ENCODE measurements around the gene DGCR2. TPM values are rescaled to one million over a fixed set of nuclear protein-coding genes. Genes with fewer than 3 reads are reported as not detected.

DGCR2 gene
- total and polyA plus RNA-seq, 2 of the 8 experiments (the other 6 are each of a cell fraction or from before 2014, with no cell fraction given): 42.3 to 62.2 TPM

DNA sequence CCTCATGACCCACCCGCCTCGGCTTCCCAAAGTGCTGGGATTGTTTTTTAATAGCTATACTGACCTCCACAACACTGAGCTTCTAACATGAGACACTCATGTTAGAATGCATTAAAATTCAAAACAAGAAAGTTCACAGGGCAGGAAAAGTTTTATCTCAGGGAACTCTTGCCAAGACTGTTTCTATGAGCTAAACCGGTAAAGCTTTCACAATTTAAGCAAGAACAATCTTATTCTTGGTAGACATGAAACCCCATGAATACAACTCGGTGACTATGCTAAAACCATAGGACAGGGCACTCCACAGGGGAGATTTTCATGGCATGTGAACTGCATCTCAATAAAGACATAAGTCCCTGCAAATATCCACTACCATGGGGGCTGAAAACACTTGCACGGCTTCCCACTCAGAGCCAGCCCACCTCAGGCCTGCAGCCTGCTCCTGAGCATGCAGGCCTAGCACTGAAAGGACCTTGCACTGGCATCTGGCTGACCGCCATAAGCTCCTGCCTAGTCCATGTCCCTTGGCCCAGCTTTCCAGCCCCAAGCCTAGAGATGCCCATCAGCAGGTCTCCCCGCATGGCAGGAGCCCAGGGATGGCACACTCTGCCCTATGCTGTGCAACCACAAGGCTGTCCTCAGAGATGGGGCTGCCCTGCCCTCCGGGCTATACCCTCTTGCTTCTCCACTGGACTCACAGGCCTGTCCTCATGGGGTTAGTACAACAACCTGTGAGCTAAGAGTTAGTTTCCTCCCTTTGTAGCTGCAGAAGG, 58.4 kb downstream of the DGCR2 start:
- Histone ChIP-seq H4K20me1 (replicated peaks in 1 of 2; ENCODE audit: control insufficient read depth in 1 of 2, insufficient read depth in 2 of 2, low read length in 2 of 2) (peaks cover 4 to 12% of the 10 kb centered on the region in 2 experiments), H3K27me3 (replicated peaks in 1 of 4; ENCODE audit: control insufficient read depth in 3 of 4, extremely low read depth in 1 of 4, insufficient read depth in 3 of 4, low read length in 3 of 4) (no peaks in the 10 kb centered on the region), H3K4ac (replicated peaks; ENCODE audit: insufficient read length, low read depth, low read length) (no peak overlapping the region), H3K14ac (ENCODE audit: insufficient read length) (no peak overlapping the region), H2BK5ac (ENCODE audit: low read depth, low read length) (no peak overlapping the region), H3K79me1 (ENCODE audit: low read depth, low read length) (peaks cover 7% of the 10 kb centered on the region), H3K36me3 (ENCODE audit: control insufficient read depth in 2 of 4, insufficient read depth in 4 of 4, low read length in 3 of 4) (peaks cover 4 to 41% (median 25%) of the 10 kb centered on the region in 4 experiments; a peak in 7 of 8 replicates), H2BK12ac (ENCODE audit: low read depth, low read length) (no peak overlapping the region), H3K4me1 (replicated peaks in 1 of 4; ENCODE audit: control insufficient read depth in 3 of 4, insufficient read depth in 4 of 4, low read length in 3 of 4) (no peaks in the 10 kb centered on the region), H2AFZ (ENCODE audit: low read length) (no peak overlapping the region), H3K9me3 (ENCODE audit: insufficient read depth in 2 of 2, low read depth in 1 of 2, low read length in 1 of 2) (no peaks in the 10 kb centered on the region), H3K23me2 (ENCODE audit: low read depth, low read length) (no peaks in the 10 kb centered on the region), H4K5ac (ENCODE audit: insufficient read length, low read depth, low read length) (no peak overlapping the region), H4K91ac (replicated peaks; ENCODE audit: insufficient read length, low read length) (no peak overlapping the region), H3K23ac (ENCODE audit: insufficient read length) (no peak overlapping the region), H2BK120ac (replicated peaks; ENCODE audit: low read depth, low read length) (no peak overlapping the region), H2BK20ac (ENCODE audit: low read length) (no peak overlapping the region), H3K79me2 (ENCODE audit: control insufficient read depth in 1 of 2, insufficient read depth in 2 of 2, low read length in 2 of 2) (no peaks in the 10 kb centered on the region), H3K27ac (ENCODE audit: low read depth, low read length) (no peak overlapping the region), H4K8ac (ENCODE audit: extremely low read depth, insufficient read depth, low read length) (no peak overlapping the region), H3K18ac (ENCODE audit: extremely low read depth, low read length) (no peak overlapping the region), H3K56ac (replicated peaks; ENCODE audit: insufficient read length, low read depth, low read length) (no peak overlapping the region), H2BK15ac (ENCODE audit: low read length) (no peak overlapping the region), H3K4me2 (ENCODE audit: insufficient read depth in 1 of 2, low read depth in 2 of 2, low read length in 2 of 2) (no peak overlapping the region), H3K4me3 (ENCODE audit: extremely low read depth in 1 of 4, insufficient read depth in 2 of 4, low read depth in 3 of 4, low read length in 4 of 4) (no peak overlapping the region), H2AK5ac (ENCODE audit: low read depth, low read length) (no peak overlapping the region), H3K9ac (replicated peaks in 1 of 4; ENCODE audit: extremely low read depth in 1 of 4, low read depth in 3 of 4, low read length in 3 of 4) (no peak overlapping the region)
- TF ChIP-seq SRF (IDR thresholded peaks at IDR 0.05; ENCODE audit: low read depth, low read length): no peak
- TF ChIP-seq MAFK (IDR thresholded peaks at IDR 0.05; ENCODE audit: low read depth, low read length): no peak
- no peak for TF ChIP-seq RAD21 (IDR thresholded peaks at IDR 0.05 in 1 of 2, conservative IDR thresholded peaks at IDR 0.05 in 1 of 2; ENCODE audit: low read depth in 2 of 2, low read length in 2 of 2)
- WGBS, 2 experiments (ENCODE audit: extremely low coverage in 1 of 2, insufficient coverage in 1 of 2, insufficient read length in 1 of 2, insufficient replicate concordance in 2 of 2, low coverage in 1 of 2, low lambda C conversion rate in 2 of 2, missing lambda C conversion rate in 1 of 2): 88% methylated on average over 6 of the region's 8 CpGs; no CpG with 5 or more reads in 1 of the 2 experiments
- DNase-seq (ENCODE audit: low read depth in 1 of 2, low spot score in 2 of 2) (no peak), FAIRE-seq (no peak)
- POLR2A ChIA-PET (ENCODE audit: partially characterized antibody): no interaction called here
- CTCF ChIA-PET (ENCODE audit: partially characterized antibody): interaction anchor here (0.6 to 5.3 kb wide), 5 partner anchors 11 to 108 kb away, joined by 3 to 47 read pairs (median 3); no protein-coding TSS in a partner anchor

All from H1 (cell line).